Measurements from ENCODE around the gene KDM8.

The KDM8 gene

DNA sequence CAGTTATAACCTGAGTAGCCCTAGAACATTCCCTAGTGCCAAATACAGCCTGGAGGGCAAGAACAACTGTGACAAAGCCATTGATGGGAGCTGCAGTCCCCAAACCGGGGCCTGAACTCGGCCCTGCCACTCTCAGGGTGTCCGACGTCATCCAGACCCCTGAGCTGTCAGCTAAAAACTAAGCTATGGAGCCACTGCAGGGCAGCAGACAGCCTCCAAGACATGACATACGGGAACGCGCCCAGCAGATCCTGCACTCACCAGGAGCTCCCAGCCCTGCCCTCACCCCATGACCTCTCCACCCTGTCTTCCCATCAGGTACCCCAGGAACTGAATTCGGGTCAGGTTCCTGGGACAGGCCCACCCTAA lies 28.4 kb downstream of the KDM8 start:
- no peak for DNase-seq

DNA sequence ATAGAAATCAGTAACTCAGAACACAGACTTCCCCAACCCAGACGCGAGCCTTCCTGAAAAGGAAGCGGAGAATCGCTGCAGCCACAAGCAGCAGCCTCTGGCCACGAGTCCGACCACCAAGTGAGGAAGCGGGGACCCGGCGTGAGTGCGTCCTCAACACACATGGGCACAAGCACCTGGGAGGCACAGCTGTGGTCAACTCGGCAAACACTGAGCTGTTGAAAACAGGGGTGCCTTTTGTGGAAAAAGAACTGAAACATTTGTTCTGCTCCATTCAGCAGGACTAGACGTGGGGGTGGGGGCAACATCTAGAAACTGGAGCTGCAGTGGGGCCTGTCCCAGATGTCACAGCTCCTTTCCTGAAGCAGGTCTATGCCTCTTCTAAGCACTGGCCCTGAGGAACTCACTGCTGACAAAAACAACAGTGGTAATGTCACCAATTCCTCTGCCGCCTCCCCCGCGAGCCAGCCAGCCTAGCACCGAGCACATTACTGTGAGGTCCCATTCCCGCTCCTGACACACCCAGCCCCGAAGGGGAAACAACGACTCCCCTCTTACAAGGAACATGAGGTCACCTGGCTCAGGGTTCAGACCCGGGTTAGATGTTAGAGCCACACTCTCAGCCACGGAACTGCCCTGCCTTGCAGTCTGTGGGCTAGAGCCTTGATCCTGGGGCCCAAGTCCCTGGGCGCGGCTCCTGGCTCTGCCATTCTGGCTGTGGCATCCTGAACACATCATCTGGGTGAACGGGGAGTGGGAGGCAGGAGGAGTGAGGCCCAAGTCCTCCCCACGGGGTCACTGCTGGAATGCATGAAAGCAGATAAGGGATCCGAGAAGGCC lies 29.0 kb downstream of the KDM8 start:
- DNase-seq, result peak; percentile 60 to 64

DNA sequence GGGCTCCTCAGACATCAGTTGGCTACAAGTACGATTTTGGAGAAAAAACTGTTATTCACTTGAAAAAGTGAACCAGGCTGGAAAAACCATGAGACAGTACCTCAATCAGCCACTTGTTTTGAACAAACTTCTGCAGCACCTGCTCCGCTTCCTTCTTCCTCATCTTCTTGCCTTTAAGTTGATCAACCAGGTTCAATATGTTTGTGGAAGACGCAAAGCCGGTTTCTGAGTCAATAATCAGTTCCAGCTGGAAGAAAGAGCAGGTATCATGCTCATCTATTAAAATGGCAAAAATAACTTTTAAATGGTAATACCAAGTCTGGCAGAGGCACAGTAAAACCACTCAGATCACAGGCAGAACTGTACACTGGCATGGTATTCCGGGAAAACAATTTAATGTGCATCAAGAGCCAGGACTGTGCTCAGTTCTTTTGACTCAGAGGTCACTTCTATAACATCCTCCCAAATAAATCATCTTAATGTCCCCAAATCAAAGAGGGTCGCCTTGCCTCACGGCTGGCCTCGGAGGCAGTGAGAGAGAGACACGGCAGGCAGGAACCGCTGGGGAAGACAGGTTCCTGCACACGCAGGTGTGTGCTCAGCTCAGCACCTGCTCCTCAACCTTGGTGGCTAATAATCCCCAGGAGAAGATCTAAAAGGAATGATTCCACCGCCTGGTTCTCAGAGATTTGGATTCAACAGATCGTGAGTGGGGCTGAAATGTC lies 29.7 kb downstream of the KDM8 start:
- DNase-seq, result no peak

DNA sequence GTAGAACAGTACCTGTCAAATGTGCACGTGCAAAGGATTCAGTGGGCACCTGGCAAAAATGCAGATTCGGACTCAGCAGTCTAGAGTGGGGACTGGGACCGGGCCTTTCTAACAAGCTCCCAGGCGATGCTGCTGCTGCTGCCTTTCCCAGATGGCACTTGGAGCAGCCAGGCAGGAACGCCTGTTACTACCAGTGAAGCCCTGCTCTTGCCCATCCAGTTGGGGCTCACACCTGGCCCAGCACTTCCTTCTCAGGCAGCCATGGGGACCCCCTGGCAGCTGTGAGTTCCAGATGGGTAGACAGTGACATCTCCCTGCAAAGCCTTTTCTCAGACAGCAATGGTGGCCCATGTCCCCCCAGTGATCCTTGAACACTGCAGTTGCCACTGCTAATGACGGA lies 30.4 kb downstream of the KDM8 start:
- DNase-seq, result no peak

DNA sequence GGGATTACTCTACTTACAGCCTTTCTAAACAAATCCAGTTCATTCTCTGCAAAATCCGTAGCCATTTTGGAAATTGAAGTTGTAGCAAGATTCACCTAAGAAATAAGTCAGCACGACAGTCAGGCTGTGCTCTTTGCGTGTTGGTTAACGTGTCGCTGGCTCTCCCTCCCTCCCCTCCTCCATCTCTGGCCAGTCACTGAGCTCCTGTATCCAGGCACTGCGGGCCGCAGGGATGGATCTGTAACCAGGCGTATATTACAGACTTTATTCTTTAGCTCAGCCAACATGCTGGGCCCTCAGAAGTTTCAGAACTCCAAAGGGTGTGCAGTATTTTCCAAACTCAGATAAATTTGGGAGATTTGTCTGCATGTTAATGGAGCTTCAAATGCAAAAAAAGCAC lies 30.8 kb downstream of the KDM8 start:
- DNase-seq, result no peak

DNA sequence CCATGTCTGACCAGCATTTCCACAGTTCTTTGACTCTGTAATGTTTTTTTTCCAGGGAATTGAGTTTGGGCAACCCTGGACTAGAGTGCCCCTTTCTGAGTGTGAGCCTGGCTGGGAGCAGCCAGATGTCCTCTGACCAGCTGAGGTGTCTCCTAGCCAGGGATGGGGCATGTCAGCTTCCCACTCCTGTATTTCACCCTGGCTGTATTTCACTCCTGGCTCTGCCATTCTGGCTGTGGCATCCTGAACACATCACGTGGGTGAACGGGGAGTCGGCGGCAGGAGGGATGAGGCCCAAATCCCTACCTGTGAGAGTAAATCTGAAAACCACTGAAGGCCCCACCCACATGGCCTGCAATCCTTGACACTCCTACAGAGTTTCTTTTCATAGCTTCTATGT lies 31.3 kb downstream of the KDM8 start:
- no peak for DNase-seq

DNA sequence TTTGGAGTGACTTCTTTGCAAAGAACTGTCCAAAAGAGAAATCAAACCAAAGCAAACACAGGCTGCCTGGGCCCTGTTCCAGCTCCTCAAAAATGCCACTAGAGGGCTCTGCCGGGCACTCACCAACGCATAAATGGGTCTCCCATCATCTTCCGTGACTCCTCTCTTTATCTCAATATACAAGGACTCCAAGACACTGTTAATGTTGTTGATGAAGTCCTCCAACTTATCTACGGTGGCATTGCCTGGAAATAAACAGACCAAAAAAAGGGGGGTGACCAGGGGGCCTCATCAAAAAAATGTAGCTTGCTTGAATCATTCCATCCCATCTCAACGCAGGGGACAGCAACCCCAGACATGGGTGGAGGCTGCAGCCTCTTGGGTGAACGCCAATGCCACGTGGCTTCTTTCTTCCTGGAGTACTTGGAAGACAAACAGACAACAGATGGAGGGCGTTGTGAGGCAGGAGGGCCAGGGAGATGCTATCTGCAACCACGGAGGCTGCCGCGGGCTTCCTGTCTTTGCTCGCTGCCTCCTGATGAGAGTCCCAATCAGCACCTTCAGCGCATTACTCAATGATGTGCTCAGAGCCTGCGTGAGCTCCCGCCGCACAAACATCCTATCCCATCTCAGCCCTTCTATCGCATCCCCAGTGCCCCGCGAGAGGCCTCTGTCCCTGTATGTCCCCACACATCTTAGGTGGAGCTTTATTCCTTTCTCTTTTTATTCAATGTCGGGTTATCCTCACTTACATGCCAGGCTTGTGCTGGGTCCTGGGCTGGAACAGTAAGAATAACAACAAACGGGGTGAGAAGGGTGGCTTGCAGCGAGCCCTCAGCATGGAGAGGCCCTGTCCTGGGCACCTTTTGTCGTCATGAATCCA lies 32.0 kb downstream of the KDM8 start:
- peak; percentile 74 to 80 for DNase-seq

DNA sequence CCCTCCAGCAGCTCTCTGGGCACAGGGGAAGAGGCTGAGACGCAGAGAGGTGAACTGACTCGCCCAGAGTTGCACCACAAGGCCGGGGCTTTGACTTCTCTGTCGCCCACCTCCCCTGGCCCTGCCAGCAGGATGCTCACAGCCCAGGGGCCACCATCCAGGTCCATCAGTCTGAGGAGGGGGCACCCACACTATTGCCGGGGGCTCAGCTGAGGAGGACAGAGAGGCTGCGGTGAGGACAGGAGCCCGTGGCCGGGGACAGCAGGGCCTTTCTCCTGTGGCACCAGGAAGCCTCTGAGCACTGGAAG lies 32.6 kb downstream of the KDM8 start:
- no peak for DNase-seq

DNA sequence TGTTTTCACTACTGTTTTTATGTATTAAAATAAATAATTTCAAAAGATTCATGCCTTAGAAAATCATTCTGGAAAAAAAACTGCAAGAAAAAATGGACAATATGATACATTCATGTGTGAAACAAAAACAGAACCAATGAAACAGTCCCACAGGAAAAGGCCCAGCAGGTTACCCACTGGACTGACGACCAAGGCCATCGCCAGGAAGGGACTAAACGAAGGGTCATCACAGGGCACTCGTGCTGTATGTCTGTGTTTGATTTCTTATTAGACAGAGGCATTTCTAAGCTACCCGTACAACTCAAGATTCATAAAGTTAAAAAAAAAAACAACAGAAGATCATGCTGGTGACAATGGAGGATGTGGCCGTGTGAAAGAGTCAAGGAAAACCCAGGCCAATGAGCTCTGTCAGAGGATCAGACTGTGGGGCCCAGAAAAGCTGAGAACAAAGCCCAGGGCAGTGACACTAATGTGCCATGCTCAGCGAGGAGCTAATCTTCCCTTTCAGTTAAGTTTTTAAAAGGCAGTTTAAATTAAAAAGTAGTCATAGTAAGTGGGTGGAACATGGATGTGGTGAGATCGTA lies 33.4 kb downstream of the KDM8 start:
- DNase-seq, result no peak

DNA sequence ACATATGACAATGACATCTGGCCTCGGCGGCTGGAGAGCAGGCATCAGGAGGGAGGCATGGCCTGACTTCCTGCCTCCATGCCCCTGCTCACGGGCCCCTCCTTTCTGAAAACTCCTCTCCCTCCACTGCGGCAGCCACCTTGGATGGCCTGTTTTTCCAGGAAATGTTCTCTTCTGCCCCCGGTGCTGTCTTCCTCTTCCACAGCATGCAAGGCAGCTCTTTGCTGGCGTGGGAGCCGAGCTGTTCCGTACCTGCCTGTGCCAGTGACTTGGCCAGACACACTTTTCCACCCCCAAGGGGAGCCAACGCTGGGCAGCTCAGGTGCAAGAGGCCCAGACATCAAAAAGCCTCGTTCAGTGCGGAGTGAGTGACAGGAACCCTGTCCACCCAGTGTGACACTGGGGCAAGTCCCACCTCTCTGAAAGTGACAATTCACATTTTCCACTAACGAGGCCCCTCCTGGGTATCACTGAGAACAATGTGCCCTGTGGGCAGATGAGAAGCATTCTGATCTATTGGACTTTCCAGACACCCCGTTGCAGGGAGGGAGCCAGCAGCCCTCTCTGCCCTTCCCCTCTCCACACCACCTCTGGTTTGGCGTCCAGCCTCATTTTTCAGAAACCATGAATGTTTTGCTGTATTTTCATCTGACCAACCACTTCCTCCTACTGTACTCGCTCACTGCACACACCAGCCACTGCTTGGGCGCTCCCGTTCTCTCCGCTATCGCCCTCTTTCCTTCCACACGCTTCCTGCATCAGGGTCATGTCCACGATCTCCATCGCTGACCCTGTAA lies 34.1 kb downstream of the KDM8 start:
- peak; percentile 77 to 83 for DNase-seq

DNA sequence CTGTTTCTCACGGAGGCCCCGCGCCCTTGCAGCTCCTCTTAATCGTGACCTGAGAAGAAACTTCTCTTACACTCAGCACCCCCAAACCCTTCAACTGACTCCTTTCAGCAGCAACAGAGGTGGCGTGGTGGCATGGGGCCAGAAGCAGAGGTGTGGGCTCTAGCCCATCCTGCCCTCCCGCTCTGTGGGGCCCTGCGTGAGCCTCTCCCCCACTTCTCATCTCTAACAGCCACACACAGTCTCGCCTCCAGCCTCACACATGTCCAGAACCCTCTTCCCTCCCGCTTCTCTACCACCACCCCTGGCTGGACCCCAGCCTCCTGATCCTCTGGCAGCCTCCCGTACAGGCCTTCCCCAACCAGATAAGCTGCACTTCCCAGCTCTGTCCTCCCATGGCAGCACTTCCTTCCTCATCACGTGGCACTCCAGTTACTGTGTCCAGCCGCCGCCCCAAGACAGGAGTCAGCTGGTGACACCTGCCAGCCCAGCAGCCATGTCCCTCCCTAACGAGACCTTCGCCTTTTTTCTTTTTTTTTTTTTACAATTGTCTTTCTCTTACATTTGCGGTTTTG lies 34.8 kb downstream of the KDM8 start:
- DNase-seq, result peak; percentile 58 to 61

DNA sequence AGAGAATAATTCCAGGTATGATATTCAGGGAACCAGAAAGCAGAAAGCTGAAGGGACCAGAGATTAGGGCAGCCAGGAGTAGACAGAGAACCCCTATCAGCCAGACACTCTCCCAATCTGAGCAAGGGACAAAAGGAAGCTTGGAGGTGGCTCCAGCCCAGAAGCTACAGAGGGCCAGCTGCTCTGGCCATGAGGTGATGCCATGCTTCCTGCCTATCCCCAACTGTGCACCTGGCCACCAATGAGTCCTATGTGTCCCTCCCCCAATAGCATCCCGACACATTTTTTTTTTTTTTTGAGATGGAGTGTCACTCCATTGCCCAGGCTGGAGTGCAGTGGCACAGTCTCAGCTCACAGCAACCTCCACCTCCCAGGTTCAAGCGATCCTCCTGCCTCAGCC lies 35.3 kb downstream of the KDM8 start:
- no peak for DNase-seq

DNA sequence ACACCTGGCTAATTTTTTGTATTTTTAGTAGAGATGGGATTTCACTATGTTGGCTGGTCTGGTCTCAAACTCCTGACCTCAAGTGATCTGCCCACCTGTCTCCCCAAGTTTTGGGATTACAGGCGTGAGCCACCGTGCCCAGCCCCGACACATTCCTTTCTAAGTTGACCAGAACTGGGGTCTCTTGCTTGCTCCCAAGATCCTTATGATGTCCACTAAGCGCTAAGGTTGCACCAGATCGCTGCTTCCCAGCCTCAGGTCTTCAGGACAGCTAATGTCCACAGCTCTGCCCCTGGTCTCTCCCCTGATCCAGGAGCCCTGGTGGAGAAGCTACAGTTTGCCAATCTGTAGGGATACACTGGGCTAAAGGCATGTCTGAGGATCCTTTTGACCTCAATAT lies 35.7 kb downstream of the KDM8 start:
- DNase-seq, result no peak

DNA sequence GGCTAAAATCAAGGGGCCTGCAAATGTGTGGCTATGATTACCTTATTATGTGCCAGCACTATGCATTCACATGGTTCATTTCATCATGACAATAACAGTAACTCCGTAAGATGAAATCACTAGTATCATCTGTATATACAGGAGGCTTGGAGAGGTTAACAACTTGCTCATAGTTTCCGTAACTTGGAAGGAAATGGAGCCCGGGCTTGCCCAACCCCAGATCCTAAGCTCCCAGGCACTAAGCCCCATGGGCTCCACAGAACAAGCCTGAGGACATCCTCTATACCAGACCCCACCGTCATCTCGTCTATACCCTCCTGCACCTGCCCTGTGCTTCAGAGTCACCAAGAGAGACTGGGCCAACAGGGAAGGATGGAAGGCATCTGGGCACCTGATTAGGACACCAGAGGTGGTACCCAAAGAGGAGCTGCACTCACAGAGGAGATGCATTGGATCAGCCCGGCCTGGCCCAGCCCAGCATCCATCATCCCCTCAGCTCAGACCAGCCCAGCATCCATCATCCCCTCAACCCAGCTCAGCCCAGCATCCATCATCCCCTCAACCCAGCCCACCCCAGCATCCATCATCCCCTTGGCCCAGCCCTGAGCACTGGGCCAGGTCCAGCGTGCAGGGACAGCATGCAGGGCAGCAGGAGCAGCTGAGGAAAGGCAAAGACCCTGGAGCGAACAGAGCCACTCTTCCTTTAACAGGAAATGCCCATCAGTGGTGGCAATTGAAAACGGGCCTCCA lies 36.8 kb downstream of the KDM8 start:
- no peak for DNase-seq

DNA sequence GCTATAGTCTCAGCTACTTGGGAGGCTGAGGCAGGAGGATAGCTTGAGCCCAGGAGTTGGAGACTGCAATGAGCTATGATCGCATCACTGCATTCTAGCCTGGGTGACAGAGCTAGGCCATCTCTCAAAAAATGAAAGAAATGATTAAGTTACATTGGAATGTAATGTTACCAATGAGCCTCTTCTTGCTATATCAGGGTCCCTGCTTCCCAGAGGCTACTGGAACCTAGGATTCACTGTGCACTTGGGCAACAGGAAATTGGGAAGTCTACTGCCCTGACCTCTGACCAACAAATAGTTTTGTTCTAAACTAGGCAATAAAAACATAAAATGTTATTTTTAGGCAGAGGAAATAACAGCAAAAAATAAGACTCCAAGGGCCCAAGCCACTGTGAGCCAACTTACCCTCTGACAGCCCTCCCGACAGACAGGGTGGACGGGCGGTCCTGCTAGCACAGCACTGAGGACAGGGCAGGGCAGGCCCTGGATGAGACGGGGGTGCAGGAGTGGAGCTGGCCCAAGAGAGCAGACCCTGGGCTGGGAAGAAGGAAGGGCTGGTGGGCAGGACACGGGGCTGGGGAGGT lies 37.7 kb downstream of the KDM8 start:
- no peak for DNase-seq

DNA sequence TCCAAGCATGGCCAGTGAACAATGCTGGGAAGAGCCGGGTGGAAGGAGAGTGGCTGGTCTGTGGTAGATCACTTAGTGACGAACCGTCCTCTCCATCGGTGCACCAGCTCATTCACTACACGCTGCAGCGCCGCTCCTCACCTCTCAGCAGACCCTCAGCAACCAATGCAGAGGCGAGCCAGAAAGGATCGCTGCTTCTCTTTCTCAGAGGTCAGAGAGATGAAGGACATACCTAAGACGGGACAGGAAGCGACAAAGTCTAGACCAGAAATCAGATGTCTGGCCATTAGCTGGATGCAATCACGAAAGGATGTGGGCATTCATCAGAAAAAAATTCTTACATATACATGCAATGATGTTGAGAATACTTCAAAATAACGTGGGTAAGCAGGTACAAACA lies 38.3 kb downstream of the KDM8 start:
- DNase-seq, result no peak

DNA sequence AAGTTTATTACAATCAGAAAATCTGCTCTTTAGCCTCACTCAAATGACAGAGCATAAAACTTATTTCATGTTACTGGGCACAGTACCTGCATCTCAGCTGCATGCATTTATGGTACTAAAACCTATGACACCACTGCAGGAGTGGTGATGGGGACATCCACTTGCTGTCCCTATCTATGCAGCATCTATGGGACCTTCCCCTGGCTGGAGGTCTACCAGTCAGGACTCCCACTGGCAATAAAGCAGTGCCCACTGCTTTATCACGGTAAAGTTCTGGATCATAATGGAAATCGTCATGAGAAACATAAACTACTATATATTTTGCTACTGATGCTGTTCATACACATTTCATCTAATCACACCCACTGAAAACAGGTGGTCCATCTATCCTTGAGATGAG lies 39.1 kb downstream of the KDM8 start:
- no peak for DNase-seq

DNA sequence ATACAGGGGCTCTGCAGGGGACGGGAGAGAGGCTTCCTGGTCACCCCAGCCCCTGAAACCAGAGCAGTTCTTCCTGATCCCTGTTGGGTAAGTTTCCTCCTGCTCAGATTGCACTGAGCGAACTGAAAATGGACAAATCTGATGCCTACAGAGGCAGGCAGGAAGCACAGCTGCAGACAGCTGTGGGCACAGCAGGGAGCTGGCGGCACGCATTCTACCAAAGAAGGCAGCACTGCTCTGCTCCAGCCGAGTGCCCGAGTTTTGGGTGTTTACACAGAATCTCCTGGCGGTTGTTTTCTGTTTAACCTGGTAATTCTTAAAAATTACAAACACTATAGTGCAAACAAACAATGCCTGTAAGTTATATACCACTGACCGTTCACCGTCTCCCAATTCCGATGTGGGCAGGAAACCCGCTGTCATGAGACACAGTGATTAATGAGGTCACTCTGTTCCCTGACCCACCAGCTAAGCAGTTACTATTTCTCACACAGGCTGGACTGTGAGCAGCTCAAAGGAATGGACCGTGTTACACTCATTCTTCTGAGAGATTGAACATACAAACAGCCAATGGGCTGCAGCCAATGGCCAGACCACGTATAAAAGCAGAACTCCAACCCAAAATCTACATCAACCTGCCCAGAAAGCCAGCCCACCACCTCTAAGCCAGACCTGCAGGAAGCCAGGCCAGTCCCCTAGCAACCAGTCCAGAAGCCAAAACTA lies 39.7 kb downstream of the KDM8 start:
- no peak for DNase-seq

DNA sequence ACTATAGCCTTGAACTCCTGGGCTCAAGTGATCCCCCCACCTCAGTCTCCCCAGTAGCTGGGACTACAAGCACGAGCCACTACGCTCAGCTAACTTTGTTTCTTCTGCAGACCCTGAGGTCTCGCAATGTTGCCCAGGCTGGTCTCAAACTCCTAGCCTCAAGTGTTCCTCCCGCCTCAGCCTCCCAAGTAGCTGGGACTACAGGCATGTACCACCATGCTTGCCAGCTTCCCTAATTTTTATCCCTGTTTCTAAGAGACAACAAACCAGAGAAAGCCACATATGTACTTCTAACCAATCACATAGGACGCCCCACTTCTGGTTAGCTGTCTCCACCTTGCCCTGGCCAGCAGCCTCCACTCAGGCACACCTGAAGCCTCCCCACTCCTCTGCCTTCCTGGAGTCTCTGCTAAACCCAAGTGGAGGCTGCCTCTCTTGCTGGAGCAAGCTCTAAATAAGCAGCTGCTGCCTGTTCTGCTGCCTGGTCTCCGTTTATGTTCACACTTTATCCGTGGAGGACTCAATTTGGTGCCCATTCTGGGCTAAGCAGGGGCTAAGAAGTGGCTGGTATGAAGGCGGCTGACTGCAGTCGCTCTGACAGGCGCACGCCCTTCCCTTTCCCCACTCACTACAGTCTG lies 40.5 kb downstream of the KDM8 start:
- DNase-seq, result no peak

DNA sequence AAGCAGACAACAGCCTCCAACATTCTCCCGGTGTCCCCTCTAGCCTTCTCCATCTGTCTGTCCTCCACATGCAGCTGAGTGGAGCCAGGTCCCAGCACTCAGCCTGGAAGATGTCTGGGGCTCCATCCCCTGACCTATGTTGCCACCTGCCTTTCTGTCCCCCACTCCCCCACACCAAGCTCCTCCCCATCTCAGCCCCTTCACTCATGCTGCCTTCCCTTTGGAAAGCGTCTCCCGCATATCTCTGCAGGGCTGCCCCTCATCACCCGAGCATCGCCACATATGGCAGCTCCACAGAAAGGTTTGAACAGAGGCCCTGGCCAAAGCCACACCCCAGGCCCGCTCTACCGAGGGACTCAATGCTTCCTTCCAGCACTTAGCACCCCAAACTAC lies 41.0 kb downstream of the KDM8 start:
- no peak for DNase-seq

Measured in stimulated activated CD4-positive, alpha-beta T cell treated with anti-CD3 and anti-CD28 coated beads, Interleukin-2, amount 100 ng/mL, for 24 hours (primary cell).